IPS-NIHi7 (cell line): ENCODE results near the gene SPAAR.

Experiments used
- DNase-seq: peaks from one replicate; pipeline ENCODE4 v3.0.0; 2012; ENCODE audit warnings: mixed read lengths; ENCODE audit errors: extremely low spot score

SPAAR gene

DNA sequence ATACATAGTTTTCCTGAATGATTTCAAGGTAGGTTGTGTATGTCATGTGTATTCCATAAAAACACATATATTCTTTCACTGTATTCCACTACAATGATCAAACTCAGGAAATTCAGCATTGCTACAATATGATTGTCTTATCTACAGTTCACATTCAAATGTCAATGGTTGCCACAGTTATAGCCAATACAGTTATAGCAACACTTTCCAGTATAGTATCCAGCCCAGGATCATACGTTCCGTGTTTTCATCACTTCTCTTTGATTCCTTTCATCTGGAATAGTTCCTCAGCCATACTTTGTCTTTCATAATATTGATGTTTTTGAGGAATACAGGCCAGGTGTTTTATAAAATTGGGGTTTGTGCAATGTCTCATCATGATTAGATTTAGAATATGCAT lies 39.2 kb downstream of the SPAAR start:
- no peak for DNase-seq

DNA sequence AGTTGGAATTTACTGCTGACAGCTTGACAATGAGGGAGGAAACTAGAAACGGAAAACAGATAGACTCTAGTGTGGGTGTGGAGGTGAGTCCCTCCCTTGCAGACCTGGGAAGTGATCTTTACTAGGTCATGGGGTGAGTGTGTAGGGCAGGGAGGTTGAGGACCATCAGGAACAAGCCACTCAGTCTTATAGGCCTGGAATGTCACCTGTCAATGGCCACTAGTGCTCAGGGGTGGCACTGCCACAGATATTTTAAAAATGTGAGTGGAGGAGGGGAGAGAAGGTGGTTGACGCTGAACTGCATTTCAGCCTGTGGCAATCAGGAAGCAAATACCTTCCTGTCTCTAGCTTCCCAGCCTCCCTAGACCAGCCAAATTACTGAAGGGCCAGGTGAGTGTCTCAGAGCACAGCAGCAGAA lies 39.6 kb downstream of the SPAAR start:
- DNase-seq, result no peak

DNA sequence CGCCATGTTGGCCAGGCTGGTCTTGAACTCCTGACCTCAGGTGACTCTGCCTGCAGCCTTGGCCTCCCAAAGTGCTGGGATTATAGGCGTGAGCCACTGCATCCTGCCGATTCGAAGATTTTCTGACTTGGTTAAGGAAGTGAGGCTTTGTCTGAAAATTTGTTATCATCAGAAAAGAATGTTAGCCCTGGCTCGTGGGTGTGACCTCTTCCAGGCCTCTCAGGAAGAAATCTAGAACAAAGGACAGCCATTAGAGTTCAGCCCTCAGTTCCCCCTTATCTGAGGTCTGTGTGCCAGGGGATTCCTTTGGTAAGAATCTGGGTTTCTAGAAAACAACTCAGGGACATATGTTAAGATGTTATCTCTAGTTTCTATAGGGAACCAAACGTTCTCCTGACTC lies 42.4 kb downstream of the SPAAR start:
- DNase-seq, result no peak

DNA sequence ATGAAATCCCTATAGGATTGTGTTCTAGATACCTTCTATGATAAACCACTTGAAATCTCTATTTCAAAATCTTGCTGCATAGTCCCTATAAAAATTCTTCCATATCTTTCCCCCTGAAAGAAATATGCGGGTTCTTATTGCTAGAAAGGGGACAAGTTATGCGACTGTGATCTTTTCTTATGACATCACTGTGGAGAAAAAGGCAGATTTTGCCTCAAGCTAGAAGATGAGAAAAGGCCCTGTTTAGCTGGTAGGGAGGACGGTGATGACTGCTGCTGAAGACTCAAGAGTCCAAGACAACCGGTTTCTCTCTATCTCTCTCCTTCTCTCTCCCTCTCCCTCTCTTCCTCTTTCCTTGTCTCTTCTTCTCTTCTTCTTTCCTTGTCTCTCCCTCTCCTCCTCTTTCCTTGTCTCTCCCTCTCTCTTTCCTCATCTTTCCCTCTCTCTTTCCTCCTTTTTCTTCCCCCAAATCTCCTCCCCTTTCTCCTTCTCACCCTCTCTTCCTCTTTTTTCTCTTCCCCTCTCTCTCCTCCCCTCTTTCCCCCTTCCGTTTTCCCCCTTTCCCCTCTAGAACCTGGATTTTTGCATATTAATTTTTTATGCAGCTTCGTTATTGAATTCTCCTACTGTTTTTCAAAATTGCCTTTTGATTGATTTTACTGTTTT lies 43.4 kb downstream of the SPAAR start:
- DNase-seq, result no peak

DNA sequence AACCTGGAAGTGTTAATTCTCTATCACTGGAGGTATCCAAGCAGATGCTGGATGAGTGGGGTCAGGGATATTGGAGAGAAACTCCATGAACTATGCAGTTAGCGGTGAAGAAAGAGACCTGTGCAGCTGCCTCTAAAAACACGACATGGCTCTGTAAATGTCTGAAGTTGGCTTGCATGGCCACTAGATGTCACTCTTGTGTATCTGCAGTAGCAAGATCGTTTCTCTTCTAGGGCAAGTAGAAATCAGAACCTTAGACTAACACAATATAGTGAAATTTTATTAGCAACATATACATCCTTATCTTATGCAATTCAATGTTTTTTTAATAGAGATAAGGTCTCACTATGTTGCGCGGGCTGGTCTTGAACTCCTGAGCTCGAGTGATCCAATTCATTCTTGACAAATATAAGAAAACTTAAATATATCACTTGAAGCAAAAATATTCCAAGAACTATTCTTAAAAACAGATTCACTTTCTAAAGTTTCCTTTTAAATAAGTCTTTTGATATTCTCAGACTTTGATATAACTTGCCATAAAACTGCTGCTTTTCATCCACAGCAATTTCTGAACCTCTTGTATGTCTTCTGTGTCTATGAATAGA lies 45.8 kb downstream of the SPAAR start:
- peak; percentile 72 for DNase-seq

DNA sequence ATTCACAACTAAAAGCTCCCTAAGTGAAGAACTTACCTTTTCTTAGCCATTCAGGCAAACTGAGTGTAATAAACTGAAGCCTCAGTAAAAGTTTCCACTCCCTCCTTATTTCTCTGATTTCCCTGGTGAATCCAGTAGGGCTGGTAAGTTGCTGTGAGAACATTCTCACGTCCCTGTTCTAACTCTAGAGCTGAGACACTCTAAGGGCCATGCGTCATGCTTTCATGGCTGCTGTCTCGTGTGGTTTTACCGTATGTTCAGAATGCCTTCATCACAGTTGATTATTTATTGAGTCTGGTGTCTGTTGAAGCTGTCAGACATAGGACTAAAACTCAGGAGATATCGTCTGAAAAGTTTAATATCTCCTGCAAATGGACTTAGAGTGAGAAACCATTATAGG lies 47.4 kb downstream of the SPAAR start:
- no peak for DNase-seq

DNA sequence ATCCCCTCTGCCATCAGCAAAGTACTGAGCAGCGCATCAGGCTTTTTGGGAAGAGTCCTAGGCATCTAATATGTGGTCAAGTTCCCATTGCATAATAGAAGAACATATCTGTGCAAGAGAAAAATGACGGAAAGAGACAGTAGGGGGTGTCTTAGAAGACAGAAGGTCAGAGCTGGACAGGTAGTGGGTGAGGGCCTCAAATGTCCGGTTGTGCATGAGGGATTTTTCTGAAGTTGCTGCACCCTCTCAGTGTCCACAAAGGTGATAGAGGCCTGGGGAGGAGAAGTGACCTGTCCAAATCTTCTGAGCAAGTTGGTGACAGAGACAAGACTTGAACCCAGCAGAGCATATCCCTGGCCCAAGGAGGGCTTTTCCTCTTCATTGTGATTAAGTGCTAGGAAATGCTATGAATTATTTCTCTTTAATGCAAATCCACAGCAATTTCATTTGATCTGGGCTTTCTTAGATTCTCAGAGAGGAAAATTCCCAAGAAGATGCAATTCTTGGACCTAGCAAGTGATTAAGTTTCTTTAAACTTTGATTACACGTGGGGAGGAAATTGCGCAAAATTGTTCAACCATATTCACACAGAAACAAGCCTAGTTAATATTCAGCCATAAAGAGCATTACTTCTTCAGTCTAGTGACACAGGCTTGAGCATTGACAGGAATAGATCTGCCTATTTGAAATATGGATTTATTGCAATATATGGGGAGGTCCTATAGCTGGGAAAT lies 49.0 kb downstream of the SPAAR start, which contains the start of gene OR2S2:
Gene OR2S2 (minus strand): TSS at position 51 of the 734 bp plus-strand sequence. CDS start 56 bp downstream, outside the sequence.
- no peak for DNase-seq

DNA sequence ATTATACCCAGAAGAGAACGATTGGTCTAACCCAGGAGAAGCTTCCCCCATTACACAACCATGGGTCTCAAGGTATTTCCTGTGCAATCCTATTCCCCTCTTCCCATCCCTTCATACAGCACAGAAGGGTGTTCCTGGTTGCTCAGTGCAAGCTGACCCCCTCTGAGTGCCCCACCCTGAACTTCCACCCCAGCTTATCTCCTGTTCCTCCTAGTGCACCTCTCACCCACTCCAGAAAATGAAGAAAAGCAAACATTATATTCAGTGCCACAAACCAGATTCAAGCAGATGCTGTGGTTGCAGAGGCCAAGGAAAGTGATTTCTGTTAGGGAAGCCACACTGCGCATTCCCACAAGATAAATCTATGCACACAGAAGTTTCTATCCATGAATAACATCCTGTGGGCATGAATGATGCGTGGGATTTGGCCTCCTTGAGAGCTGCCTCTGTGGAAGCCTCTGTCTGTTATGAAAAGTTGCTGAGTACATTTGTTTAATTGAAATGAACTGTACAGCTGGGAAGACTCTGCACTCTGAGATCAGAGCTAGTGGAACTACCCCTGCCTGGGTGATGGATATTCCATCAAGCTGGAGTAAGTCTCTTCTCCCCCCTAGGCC lies 50.9 kb downstream of the SPAAR start:
- DNase-seq, result no peak
